Activated CD8-positive, alpha-beta memory T cell treated with anti-CD3 and anti-CD28 coated beads, Interleukin-2, amount 50 U/mL, for 1 hour (primary cell): Measurements from ENCODE around the gene CARS2.
"Not testable (repeated sequence)": the region's sequence is repeated elsewhere in the genome, so short reads cannot be mapped to it uniquely, and the experiment has no call there.

Experiments used
- DNase-seq: peaks from one replicate; pipeline ENCODE4 v3.0.0-alpha.2; 2020; ENCODE audit errors: extremely low read depth

CARS2 gene

GRCh38 chr13:110617321-110618072 is 88.4 kb downstream of the CARS2 start:
- DNase-seq: no peak

- no peak for DNase-seq
These were observed 89.5 kb downstream of the CARS2 start for GRCh38 chr13:110616103-110617101.

GRCh38 chr13:110615322-110616102 is 90.4 kb downstream of the CARS2 start, which contains the start of gene NAXD:
Gene NAXD, plus strand, starts transcription at chr13:110615545. Its CDS starts 57 bp downstream, at chr13:110615602.
- DNase-seq: peak; percentile 35

GRCh38 chr13:110615005-110615321 is 91.0 kb downstream of the CARS2 start:
- no peak for DNase-seq

GRCh38 chr13:110610955-110611595 is 94.8 kb downstream of the CARS2 start:
- DNase-seq: no peak

- no peak for DNase-seq
These were observed 98.2 kb downstream of the CARS2 start for GRCh38 chr13:110607675-110608224.

GRCh38 chr13:110606281-110606680 is 99.6 kb downstream of the CARS2 start:
- DNase-seq: not testable (repeated sequence)

- no peak for DNase-seq
These were observed 100.8 kb downstream of the CARS2 start for GRCh38 chr13:110605132-110605531.

GRCh38 chr13:110600980-110601379 is 104.9 kb downstream of the CARS2 start:
- DNase-seq: no peak

- no peak for DNase-seq
These were observed 105.6 kb downstream of the CARS2 start for GRCh38 chr13:110600261-110600819.

- DNase-seq: no peak
These were observed 108.8 kb downstream of the CARS2 start for GRCh38 chr13:110597041-110597689.

- DNase-seq: no peak
These were observed 112.3 kb downstream of the CARS2 start for GRCh38 chr13:110593430-110594130.

- DNase-seq: no peak
These were observed 113.3 kb downstream of the CARS2 start for GRCh38 chr13:110592665-110593064.
